ENCODE results near the gene PPP2R3B.

DNA sequence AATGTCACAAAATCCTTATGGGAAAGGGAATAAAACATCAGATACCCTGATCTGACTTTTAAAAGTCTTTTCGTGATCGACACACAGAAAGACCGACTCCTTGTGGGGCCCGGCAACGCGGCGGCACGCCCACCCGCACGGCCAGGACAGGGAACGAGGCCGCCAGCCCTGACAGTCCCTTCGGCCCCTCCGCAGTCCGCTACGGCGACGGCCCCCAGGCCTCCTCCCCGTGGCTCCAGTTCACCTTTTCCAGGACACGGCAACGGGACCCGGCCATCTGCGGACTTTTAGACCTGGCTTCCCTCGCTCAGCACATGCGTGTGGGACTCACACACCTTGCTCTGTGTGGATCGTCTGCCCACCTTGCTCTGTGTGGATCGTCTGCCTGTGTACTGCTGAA lies 34.5 kb downstream of the PPP2R3B start:
- TF ChIP-seq POLR2AphosphoS5 (IDR thresholded peaks at IDR 0.05) = no peak
- TF ChIP-seq, protein P1, sequence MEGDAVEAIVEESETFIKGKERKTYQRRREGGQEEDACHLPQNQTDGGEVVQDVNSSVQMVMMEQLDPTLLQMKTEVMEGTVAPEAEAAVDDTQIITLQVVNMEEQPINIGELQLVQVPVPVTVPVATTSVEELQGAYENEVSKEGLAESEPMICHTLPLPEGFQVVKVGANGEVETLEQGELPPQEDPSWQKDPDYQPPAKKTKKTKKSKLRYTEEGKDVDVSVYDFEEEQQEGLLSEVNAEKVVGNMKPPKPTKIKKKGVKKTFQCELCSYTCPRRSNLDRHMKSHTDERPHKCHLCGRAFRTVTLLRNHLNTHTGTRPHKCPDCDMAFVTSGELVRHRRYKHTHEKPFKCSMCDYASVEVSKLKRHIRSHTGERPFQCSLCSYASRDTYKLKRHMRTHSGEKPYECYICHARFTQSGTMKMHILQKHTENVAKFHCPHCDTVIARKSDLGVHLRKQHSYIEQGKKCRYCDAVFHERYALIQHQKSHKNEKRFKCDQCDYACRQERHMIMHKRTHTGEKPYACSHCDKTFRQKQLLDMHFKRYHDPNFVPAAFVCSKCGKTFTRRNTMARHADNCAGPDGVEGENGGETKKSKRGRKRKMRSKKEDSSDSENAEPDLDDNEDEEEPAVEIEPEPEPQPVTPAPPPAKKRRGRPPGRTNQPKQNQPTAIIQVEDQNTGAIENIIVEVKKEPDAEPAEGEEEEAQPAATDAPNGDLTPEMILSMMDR (IDR thresholded peaks at IDR 0.05) = no peak
